ENCODE results near the gene REN. TPM values are rescaled to one million over a fixed set of nuclear protein-coding genes. Genes with fewer than 3 reads are reported as not detected.
A peak's percentile ranks its signal among the peaks of the same experiment; 100 is the strongest.

Gene REN
- polyA plus RNA-seq, 4 donors: 8.2 to 94.2 (median 62.3) TPM

- no peak for DNase-seq (ENCODE audit: low read depth in 4 of 4, low spot score in 3 of 4)
Measured at GRCh38 chr1:204139088-204139487, 27.0 kb downstream of the REN start.

GRCh38 chr1:204136814-204137213 is 29.3 kb downstream of the REN start:
- no peak for DNase-seq (ENCODE audit: low read depth in 4 of 4, low spot score in 3 of 4)

GRCh38 chr1:204134103-204134502 is 32.0 kb downstream of the REN start:
- DNase-seq (ENCODE audit: low read depth in 4 of 4, low spot score in 3 of 4): no peak

- no peak for DNase-seq (ENCODE audit: low read depth in 4 of 4, low spot score in 3 of 4)
Measured at GRCh38 chr1:204132718-204133117, 33.4 kb downstream of the REN start.

- DNase-seq (ENCODE audit: low read depth in 4 of 4, low spot score in 3 of 4): no peak
Measured at GRCh38 chr1:204131978-204132377, 34.2 kb downstream of the REN start.

GRCh38 chr1:204130981-204131892 is 34.9 kb downstream of the REN start:
- no peak for DNase-seq (ENCODE audit: low read depth in 4 of 4, low spot score in 3 of 4)

GRCh38 chr1:204130178-204130577 is 36.0 kb downstream of the REN start:
- DNase-seq (ENCODE audit: low read depth in 4 of 4, low spot score in 3 of 4): no peak

- peak in 1 of 4 donors; percentile 35 for DNase-seq (ENCODE audit: low read depth in 4 of 4, low spot score in 3 of 4)
Measured at GRCh38 chr1:204128964-204129896, 36.9 kb downstream of the REN start.

- DNase-seq (ENCODE audit: low read depth in 4 of 4, low spot score in 3 of 4): no peak
Measured at GRCh38 chr1:204128464-204128963, 37.6 kb downstream of the REN start.

- DNase-seq (ENCODE audit: low read depth in 4 of 4, low spot score in 3 of 4): no peak
Measured at GRCh38 chr1:204127597-204128242, 38.4 kb downstream of the REN start.

- DNase-seq (ENCODE audit: low read depth in 4 of 4, low spot score in 3 of 4): no peak
Measured at GRCh38 chr1:204126956-204127355, 39.2 kb downstream of the REN start.

GRCh38 chr1:204126386-204126785 is 39.8 kb downstream of the REN start:
- no peak for DNase-seq (ENCODE audit: low read depth in 4 of 4, low spot score in 3 of 4)

GRCh38 chr1:204125759-204126351 is 40.3 kb downstream of the REN start:
- no peak for DNase-seq (ENCODE audit: low read depth in 4 of 4, low spot score in 3 of 4)

- DNase-seq (ENCODE audit: low read depth in 4 of 4, low spot score in 3 of 4): no peak
Measured at GRCh38 chr1:204124639-204125038, 41.5 kb downstream of the REN start.

GRCh38 chr1:204123376-204123775 is 42.8 kb downstream of the REN start:
- DNase-seq (ENCODE audit: low read depth in 4 of 4, low spot score in 3 of 4): no peak

GRCh38 chr1:204121840-204122555 is 44.1 kb downstream of the REN start:
- DNase-seq (ENCODE audit: low read depth in 4 of 4, low spot score in 3 of 4): no peak

GRCh38 chr1:204116539-204116938 is 49.6 kb downstream of the REN start:
- no peak for DNase-seq (ENCODE audit: low read depth in 4 of 4, low spot score in 3 of 4)

GRCh38 chr1:204115116-204115515 is 51.0 kb downstream of the REN start:
- DNase-seq (ENCODE audit: low read depth in 4 of 4, low spot score in 3 of 4): no peak

GRCh38 chr1:204114606-204115005 is 51.5 kb downstream of the REN start:
- no peak for DNase-seq (ENCODE audit: low read depth in 4 of 4, low spot score in 3 of 4)

GRCh38 chr1:204113896-204114295 is 52.2 kb downstream of the REN start:
- DNase-seq (ENCODE audit: low read depth in 4 of 4, low spot score in 3 of 4): no peak

Measured in left renal pelvis (tissue), 4 donors.